HG02623 (cell line): ENCODE measurements around the gene ARHGAP28.
"Not testable (repeated sequence)": the region's sequence is repeated elsewhere in the genome, so short reads cannot be mapped to it uniquely, and the experiment has no call there.

ENCODE experiments used
- ATAC-seq: cut with Tn5 transposase; IDR thresholded peaks from one replicate; pipeline ENCODE4 v1.9.1; 2021; ENCODE audit warnings: moderate library complexity; ENCODE audit not compliant: unreplicated experiment

Gene ARHGAP28

DNA sequence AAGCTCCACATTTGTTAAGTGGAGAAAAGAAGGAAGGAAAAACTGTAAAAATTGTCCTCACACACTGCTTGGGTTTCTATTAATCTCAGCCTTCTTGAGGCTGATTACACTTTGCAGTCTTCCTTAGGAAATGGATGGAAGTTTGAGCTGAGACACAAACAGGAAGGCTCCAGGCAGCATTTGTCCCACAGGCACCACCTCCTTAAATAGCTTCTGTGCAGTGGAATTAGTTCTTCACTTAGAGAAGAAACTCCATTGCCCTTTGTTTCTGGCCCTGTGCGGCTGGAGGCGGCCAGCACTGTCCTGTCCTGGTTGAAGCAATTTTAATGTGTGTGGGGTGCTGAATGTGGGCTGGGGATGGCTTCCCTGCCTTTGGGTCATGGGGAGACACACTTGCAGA lies 44.3 kb downstream of the ARHGAP28 start:
- ATAC-seq = no peak

DNA sequence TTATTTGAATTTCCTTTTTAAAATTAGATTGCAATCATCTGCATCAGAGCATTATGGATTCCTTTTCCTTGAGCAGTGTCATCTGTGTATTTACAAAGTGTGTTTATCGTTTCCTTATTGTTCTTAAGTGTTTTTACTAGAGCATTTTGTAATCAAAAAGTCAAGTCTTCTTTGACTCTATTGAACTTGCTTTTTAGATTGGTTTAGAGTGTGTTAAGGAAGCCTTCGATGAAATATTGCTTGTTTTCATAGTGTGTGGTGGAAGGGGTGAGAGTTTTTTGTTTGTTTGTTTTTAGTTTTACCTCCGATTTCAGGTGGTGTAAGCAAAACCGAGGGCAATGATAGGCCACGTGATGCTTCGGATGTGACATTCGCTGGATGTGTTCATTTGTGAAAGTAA lies 45.7 kb downstream of the ARHGAP28 start:
- ATAC-seq = no peak

DNA sequence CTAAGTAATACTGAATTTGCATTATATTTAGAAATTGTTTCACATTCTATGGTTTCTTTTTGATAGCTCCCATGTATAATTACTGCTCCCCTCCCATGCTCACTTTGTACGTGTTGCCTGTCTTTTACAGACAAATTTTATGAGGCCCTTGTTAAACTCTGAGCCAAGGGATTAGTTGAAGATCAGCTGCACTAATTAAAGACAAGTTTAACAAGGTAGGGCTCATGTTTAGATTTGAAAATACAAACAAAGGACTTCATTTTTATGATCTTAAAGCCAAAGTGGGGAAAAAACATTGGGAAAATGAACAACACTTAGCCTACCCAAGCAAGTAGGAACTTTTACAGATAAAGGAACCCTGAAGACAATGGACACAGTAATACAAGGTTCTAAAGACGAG lies 46.2 kb downstream of the ARHGAP28 start:
- ATAC-seq = no peak

DNA sequence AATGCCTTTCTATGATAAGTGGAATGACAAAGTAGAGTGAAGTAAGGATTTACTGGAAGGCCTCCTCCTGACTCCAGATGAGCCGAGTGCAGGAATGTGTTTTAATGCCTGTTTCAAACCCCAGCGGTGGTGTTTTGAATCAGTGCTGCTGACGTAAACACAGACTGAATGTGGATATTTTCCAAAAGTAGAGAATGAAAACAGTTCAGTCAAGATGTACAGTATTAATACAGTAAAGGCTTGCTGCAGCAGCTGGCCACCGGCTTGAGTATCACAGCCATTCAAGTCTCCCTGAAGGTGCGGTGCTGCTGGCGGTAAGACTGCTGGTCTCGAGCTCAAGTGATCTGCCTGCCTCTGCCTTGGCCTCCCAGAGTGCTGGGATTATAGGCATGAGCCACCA lies 46.7 kb downstream of the ARHGAP28 start:
- no peak for ATAC-seq

GRCh38 chr18:6777509-6777908 lies 48.0 kb downstream of the ARHGAP28 start:
- no peak for ATAC-seq

DNA sequence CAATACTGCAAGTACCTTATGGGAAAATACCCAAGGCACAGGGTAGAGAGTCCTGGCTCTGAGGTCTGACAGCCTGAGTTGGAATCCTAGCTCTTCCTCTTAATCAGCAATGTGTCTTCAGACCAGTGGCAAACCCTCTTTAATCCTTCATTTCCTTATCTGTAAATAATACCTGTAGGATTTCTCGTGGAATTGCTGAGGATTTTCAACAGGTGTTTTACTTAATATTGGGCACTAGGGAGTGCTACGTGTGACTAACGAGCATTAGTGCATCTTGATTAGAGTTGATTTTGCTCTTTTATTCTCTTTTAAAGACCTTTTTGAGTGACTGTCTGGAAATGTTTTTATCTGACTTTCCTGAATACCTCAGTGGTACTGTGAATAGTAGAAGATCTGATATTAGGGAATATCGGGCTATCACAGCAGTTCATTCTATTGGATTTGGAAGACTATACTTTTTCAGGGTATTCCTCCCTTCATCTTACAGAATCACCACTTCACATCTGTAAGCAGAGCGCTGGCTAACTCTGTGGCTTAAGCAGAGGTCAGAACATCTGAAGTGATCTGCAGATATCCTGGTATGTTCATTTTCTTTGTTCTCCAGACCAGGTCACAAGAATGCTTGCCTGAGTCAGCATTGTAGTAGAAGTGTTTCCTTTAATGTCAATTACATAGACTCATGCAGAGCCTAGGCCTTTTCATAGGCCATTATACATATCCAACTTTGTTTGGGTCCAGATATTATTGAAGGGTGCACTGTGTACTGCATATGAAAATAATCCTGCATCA lies 49.1 kb downstream of the ARHGAP28 start:
- no peak for ATAC-seq

- ATAC-seq = no peak
Observed at GRCh38 chr18:6781142-6781714, 51.7 kb downstream of the ARHGAP28 start.

GRCh38 chr18:6781796-6782195 lies 52.3 kb downstream of the ARHGAP28 start:
- no peak for ATAC-seq

- ATAC-seq = no peak
Observed at GRCh38 chr18:6782861-6783260, 53.3 kb downstream of the ARHGAP28 start.

DNA sequence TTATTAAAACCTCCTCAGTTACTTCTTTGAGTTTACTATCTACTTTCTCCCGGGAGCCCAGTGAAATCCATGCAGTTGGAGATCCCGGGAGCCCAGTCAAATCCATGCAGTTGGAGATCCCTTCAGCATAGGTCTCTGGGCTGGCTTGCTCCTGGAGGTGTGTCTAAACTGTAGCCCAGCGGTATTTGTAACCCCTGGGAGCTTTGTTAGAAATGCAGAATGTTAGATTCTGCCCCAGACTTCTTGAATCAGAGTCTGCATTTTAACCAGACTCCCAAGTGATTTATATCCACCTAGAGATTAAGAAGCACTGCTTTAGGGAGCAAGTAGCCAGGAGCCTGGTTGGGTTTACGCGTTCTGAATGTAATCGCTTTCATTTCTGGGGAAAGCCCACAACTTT lies 54.5 kb downstream of the ARHGAP28 start:
- ATAC-seq = no peak

- no peak for ATAC-seq
Observed at GRCh38 chr18:6785001-6785400, 55.5 kb downstream of the ARHGAP28 start.

DNA sequence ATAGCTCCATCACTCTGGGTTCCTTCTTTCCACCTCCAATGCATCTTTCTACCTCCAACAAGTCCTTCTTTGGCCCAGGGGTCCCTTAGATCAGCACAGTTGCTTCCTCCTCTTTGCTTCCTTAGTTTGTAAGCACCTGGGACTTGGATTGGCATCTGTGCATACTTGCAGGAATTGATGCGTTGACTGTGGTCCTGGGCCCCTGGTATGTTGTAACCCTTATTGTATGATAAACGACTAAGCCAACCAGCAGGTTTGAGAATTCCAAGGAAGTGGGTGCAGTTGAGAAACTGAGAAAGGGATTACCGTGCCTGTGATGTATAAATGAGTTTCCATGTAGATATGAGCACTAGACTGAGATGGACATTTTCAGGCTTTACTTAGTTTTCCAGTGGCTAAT lies 55.9 kb downstream of the ARHGAP28 start:
- ATAC-seq = no peak

DNA sequence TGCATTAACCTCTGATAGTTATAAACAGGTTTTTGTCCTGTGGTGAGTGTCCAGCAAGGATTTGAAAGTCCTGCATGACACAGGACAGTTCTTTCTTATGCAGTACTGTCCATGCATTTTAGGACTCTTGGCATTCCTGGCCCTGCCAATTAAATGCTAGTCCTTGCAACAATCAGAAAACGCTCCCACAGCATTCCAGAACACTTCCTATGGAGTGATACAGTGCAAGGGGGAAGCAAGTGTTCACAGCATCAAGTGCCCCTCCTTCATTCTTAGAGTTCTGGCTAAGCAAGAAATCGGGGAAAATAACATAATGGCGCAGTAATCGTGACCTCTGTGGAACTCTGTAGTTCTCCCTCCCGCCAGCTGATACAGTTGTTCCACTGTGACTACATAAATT lies 62.9 kb downstream of the ARHGAP28 start:
- ATAC-seq = no peak

DNA sequence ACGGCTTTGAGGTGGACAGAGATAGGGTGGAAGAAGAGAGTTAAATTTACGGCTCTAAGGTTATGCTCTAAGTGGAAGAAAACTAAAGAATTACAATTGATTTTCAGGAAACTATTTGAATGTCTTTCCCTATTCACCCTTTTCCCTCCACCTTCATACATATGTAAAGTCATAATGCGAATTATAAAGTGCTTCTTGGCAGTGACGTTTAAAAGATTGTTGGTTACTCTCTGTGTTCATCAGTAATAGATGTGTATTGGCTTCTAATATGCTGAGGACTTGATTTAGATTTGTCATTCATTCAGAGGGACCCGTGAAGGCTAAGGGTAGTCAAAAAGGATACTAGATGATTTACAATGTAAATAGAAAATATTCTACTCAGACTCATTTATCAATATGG lies 63.9 kb downstream of the ARHGAP28 start:
- ATAC-seq = no peak

- ATAC-seq = no peak
Observed at GRCh38 chr18:6793986-6794385, 64.5 kb downstream of the ARHGAP28 start.

GRCh38 chr18:6795307-6795706 lies 65.8 kb downstream of the ARHGAP28 start:
- no peak for ATAC-seq

- ATAC-seq = no peak
Observed at GRCh38 chr18:6796511-6796910, 67.0 kb downstream of the ARHGAP28 start.

DNA sequence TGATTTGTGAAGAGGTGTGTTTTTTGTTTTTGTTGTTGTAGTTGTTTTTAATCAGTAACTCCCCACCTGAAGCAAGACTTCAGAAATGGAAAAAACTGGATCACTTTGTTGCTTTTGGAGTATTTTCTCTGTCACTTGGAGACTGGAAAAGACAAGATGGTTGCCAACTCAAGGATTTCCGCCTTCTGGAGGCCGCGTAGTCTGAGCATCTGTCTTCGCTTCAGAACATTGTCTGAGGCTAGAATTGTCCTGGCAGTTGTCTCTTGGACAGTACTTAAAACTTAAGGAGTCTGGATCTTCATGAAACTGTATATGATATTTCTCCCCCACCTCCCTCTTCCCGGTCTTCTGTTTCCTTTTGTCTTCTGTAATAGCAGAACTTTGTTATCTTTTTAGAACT lies 67.7 kb downstream of the ARHGAP28 start:
- ATAC-seq = no peak

DNA sequence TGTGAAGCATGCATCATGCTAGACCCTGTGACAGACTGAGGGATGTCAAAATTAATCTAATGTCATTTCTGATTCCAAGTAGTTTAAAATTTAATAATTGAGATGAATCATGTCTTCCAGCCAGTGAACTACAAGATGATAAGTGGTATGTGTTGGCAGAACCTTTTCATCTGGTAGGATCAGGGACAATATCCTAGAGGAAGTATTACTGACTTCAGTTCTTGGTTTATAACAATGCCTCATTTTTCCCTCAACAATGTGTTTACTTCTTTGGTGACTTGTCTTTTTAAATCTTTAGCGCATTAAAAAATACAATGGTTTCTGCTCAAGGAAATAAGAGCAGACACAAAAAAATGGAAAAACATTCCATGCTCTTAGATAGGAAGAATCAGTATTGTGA lies 69.4 kb downstream of the ARHGAP28 start:
- ATAC-seq = no peak

GRCh38 chr18:6800309-6800708 lies 70.8 kb downstream of the ARHGAP28 start:
- not testable (repeated sequence) for ATAC-seq

- no peak for ATAC-seq
Observed at GRCh38 chr18:6807515-6808257, 78.2 kb downstream of the ARHGAP28 start.

DNA sequence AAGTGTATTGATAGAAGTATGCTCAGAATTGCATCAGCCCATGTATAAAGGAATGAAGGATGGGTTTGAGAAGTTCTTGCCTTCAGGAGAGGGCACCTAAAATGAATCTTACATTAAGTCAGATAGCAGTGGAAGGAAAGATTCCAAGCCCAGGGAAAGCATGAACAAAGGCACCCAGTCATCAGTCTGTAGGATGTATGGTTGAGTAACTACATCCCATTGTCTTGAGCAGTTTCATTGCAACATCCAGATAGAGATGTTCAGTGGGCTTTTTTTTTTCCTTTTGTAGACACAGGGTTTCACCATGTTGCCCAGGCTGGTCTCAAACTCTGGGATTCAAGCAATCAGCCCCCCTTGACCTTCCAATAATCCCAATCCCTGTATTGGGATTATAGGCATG lies 80.7 kb downstream of the ARHGAP28 start:
- ATAC-seq = no peak
